Stomach (tissue), 9 donors: Measurements from ENCODE around the gene LIPK. TPM values are rescaled to one million over a fixed set of nuclear protein-coding genes. Genes with fewer than 3 reads are reported as not detected.
A peak's percentile ranks its signal among the peaks of the same experiment; 100 is the strongest.

Experiments
- DNase-seq, 2 donors: peaks; one replicate each; pipeline versions ENCODE4 v3.0.0 to v3.0.0-alpha.2; 2013 to 2019
- H3K27ac ChIP-seq, 5 donors: fragments of 200-600 bp in 4 of 5; sonication (generic) in 4 of 5; one replicate each; pipeline ENCODE4 v1.5.1; 2013 to 2019; ENCODE audit warnings: mild to moderate bottlenecking in 1 of 5, moderate library complexity in 1 of 5
- H3K27me3 ChIP-seq, 3 donors: fragments of 200-600 bp; sonication (generic); one replicate each; pipeline ENCODE4 v1.5.1; 2017 to 2019; ENCODE audit warnings: mixed run types in 1 of 3
- H3K36me3 ChIP-seq, 4 donors: fragments of 200-600 bp; sonication (generic); 1 replicate in 3 of 4; 2 replicates in 1 of 4; pipeline ENCODE4 v1.5.1; 2016 to 2019
- H3K4me1 ChIP-seq, 4 donors: fragments of 200-600 bp; sonication (generic); one replicate each; pipeline ENCODE4 v1.5.1; 2016 to 2019
- H3K4me3 ChIP-seq, 4 donors: fragments of 200-600 bp; sonication (generic) in 3 of 4; one replicate each; pipeline ENCODE4 v1.5.1; 2016 to 2019; ENCODE audit warnings: mild to moderate bottlenecking in 1 of 4
- H3K9me3 ChIP-seq, 4 donors: fragments of 200-600 bp; sonication (generic); one replicate each; pipeline ENCODE4 v1.5.1; 2016 to 2019
- CTCF ChIP-seq, 7 experiments: fragments of 450-650 bp in 4 of 7; fragments of 200-600 bp in 3 of 7; sonication (generic) in 3 of 7; IDR thresholded peaks; one replicate each; pipeline ENCODE4 v1.5.1; 2016 to 2019; ENCODE audit warnings: antibody characterized with exemption in 7 of 7, control low read depth in 2 of 7, mild to moderate bottlenecking in 1 of 7
- EP300 ChIP-seq: sonication (generic); formaldehyde crosslinking; IDR thresholded peaks from one replicate; pipeline ENCODE4 v1.6.1; 2017; ENCODE audit warnings: antibody characterized with exemption
- POLR2A ChIP-seq, 4 donors: fragments of 450-650 bp; IDR thresholded peaks; one replicate each; pipeline ENCODE4 v1.6.1; 2016; ENCODE audit warnings: antibody characterized with exemption in 4 of 4, control low read depth in 2 of 4, mild to moderate bottlenecking in 1 of 4, moderate library complexity in 1 of 4
- POLR2AphosphoS5 ChIP-seq, 3 donors: sonication (generic); formaldehyde crosslinking; IDR thresholded peaks; one replicate each; pipeline ENCODE4 v1.6.1; 2016; ENCODE audit warnings: antibody characterized with exemption in 3 of 3
- WGBS, 5 donors: extraction: QIAGEN DNeasy Blood & Tissue Kit in 3 of 5; methylation state at CpG; one replicate each; pipeline versions ENCODE4 v1.1.5 to v1.1.7; 2013 to 2018; 5-methylcytosine and 5-hydroxymethylcytosine counted together
- intact Hi-C: fragments of 100-400 bp; cut with DNase I; formaldehyde crosslinking; loops from one replicate; pipeline ENCODE4 v1.15.1; 2023; ENCODE audit warnings: low total_unique reads
- polyA plus RNA-seq, 3 donors: library from polyadenylated mRNA; stranded (reverse); fragments of 200-250 nt; gene quantifications; one replicate each; pipeline ENCODE4 v1.2.3, GENCODE V29; 2013
- total RNA-seq, 5 donors: library from RNA; depleted of rRNA; stranded (reverse); fragments of >200 nt; gene quantifications; one replicate each; pipeline versions ENCODE4 v1.1.0 to v1.2.3, GENCODE V29; 2014 to 2016
- donor health status: healthy with polysubstance abuse.
- donor health status: Bipolar disorder and iron deficiency.
- donor health status: healthy.

The LIPK gene
- total and polyA plus RNA-seq, 8 donors: not detected

- DNase-seq: no peak
- 89 to 94% (median 93%) methylated on average over 10 of the region's 10 CpGs for WGBS, 5 donors
- Histone ChIP-seq H3K4me3 (no peak overlapping the region), H3K27ac (no peak overlapping the region), H3K36me3 (no peaks in the 10 kb centered on the region), H3K4me1 (no peaks in the 10 kb centered on the region), H3K27me3 (no peaks in the 10 kb centered on the region), H3K9me3 (no peaks in the 10 kb centered on the region)
- TF ChIP-seq POLR2AphosphoS5 (IDR thresholded peaks at IDR 0.05): no peak
- TF ChIP-seq CTCF (IDR thresholded peaks at IDR 0.05): no peak
- no peak for TF ChIP-seq POLR2A (IDR thresholded peaks at IDR 0.05)
- no peak for TF ChIP-seq EP300
- intact Hi-C loops: no loop called here
Observed at GRCh38 chr10:88786032-88786770, 80.2 kb downstream of the LIPK start.

- Histone ChIP-seq H3K4me1 (no peaks in the 10 kb centered on the region), H3K9me3 (no peaks in the 10 kb centered on the region), H3K4me3 (no peak overlapping the region), H3K27ac (no peak overlapping the region), H3K36me3 (no peaks in the 10 kb centered on the region), H3K27me3 (no peaks in the 10 kb centered on the region)
- 83 to 89% (median 86%) methylated on average over 5 of the region's 5 CpGs for WGBS, 5 donors
- DNase-seq: no peak
- intact Hi-C loops: no loop called here
- no peak for TF ChIP-seq POLR2AphosphoS5 (IDR thresholded peaks at IDR 0.05)
- TF ChIP-seq POLR2A (IDR thresholded peaks at IDR 0.05): no peak
Observed at GRCh38 chr10:88787463-88787862, 81.4 kb downstream of the LIPK start.

- Histone ChIP-seq H3K9me3 (no peaks in the 10 kb centered on the region), H3K36me3 (no peaks in the 10 kb centered on the region), H3K4me1 (no peaks in the 10 kb centered on the region), H3K27me3 (no peaks in the 10 kb centered on the region), H3K4me3 (no peak overlapping the region), H3K27ac (no peak overlapping the region)
- intact Hi-C loops: no loop called here
- no peak for DNase-seq
- TF ChIP-seq POLR2AphosphoS5 (IDR thresholded peaks at IDR 0.05) (no peak), CTCF (IDR thresholded peaks at IDR 0.05) (no peak), POLR2A (IDR thresholded peaks at IDR 0.05) (no peak), EP300 (no peak)
Observed at GRCh38 chr10:88788924-88789323, 82.9 kb downstream of the LIPK start.

- intact Hi-C loops: no loop called here
- DNase-seq: peak in 1 of 2 donors; percentile 37
- Histone ChIP-seq H3K4me3 (no peak overlapping the region), H3K4me1 (no peaks in the 10 kb centered on the region), H3K9me3 (no peaks in the 10 kb centered on the region), H3K27ac (no peak overlapping the region), H3K36me3 (no peaks in the 10 kb centered on the region), H3K27me3 (no peaks in the 10 kb centered on the region)
- 50 to 63% (median 56%) methylated on average over 2 of the region's 2 CpGs for WGBS, 5 donors
- TF ChIP-seq EP300 (no peak), POLR2AphosphoS5 (IDR thresholded peaks at IDR 0.05) (no peak), POLR2A (IDR thresholded peaks at IDR 0.05) (no peak), CTCF (IDR thresholded peaks at IDR 0.05) (peak in 2 of 7 experiments; percentile 19 to 31)
Observed at GRCh38 chr10:88791924-88792323, 85.9 kb downstream of the LIPK start.

GRCh38 chr10:88792661-88793060, 86.6 kb downstream of the LIPK start:
- Histone ChIP-seq H3K27me3 (no peaks in the 10 kb centered on the region), H3K9me3 (no peaks in the 10 kb centered on the region), H3K36me3 (no peaks in the 10 kb centered on the region), H3K27ac (no peak overlapping the region), H3K4me3 (no peak overlapping the region), H3K4me1 (peaks cover 0 to 7% (median 0%) of the 10 kb centered on the region in 4 donors)
- intact Hi-C loops: no loop called here
- peak in 1 of 2 donors; percentile 18 for DNase-seq
- TF ChIP-seq POLR2A (IDR thresholded peaks at IDR 0.05) (no peak), EP300 (no peak), POLR2AphosphoS5 (IDR thresholded peaks at IDR 0.05) (no peak), CTCF (IDR thresholded peaks at IDR 0.05) (no peak)
- 79 to 88% (median 83%) methylated on average over 4 of the region's 4 CpGs for WGBS, 5 donors
